Neutrophil (primary cell): ENCODE measurements around the gene TUFM.
"Not testable (repeated sequence)": the region's sequence is repeated elsewhere in the genome, so short reads cannot be mapped to it uniquely, and the experiment has no call there.

Experiments used
- H3K27ac ChIP-seq: fragments of 200-600 bp; sonication (generic); 2 replicates; pipeline ENCODE4 v1.5.1; 2016; ENCODE audit warnings: mild to moderate bottlenecking, moderate library complexity
- H3K27me3 ChIP-seq: fragments of 200-600 bp; sonication (generic); 2 replicates; pipeline ENCODE4 v1.6.0; 2016; ENCODE audit warnings: mild to moderate bottlenecking
- H3K36me3 ChIP-seq: fragments of 200-600 bp; sonication (generic); 2 replicates; pipeline ENCODE4 v1.5.1; 2017
- H3K4me1 ChIP-seq, 2 experiments: fragments of 200-600 bp in 1 of 2; sonication (generic) in 1 of 2; 1 replicate in 1 of 2; 2 replicates in 1 of 2; pipeline versions ENCODE4 v1.5.1 to v1.6.1; 2013 to 2016; ENCODE audit warnings: low read depth in 1 of 2, low read length in 1 of 2, mild to moderate bottlenecking in 1 of 2, moderate library complexity in 1 of 2; ENCODE audit not compliant: control insufficient read depth in 1 of 2, insufficient read depth in 1 of 2
- H3K4me3 ChIP-seq, 2 experiments: fragments of 200-600 bp in 1 of 2; sonication (generic) in 1 of 2; 1 replicate in 1 of 2; 2 replicates in 1 of 2; pipeline ENCODE4 v1.5.1; 2013 to 2016; ENCODE audit warnings: low read depth in 1 of 2, low read length in 1 of 2, mild to moderate bottlenecking in 1 of 2, moderate library complexity in 1 of 2
- H3K9me3 ChIP-seq: fragments of 200-600 bp; sonication (generic); 2 replicates; pipeline ENCODE4 v1.5.1; 2016
- CTCF ChIP-seq: fragments of 200-600 bp; sonication (generic); IDR thresholded peaks from 2 replicates; pipeline ENCODE4 v1.5.1; 2016; ENCODE audit warnings: antibody characterized with exemption

Gene TUFM

GRCh38 chr16:28872952-28873351 is 26.8 kb upstream of the TUFM start:
- no peaks in the 10 kb centered on the region for H3K4me1 ChIP-seq
- no peak overlapping the region for H3K4me3 ChIP-seq
- no peaks in the 10 kb centered on the region for H3K27me3 ChIP-seq
- TF ChIP-seq CTCF = no peak
- no peak overlapping the region for H3K27ac ChIP-seq
- no peaks in the 10 kb centered on the region for H3K9me3 ChIP-seq
- peaks cover 76% of the 10 kb centered on the region for H3K36me3 ChIP-seq

GRCh38 chr16:28869201-28869600 is 23.1 kb upstream of the TUFM start:
- no peaks in the 10 kb centered on the region for H3K27me3 ChIP-seq
- H3K36me3 ChIP-seq = peaks cover 83% of the 10 kb centered on the region
- H3K4me1 ChIP-seq = peaks cover 6 to 11% of the 10 kb centered on the region in 2 experiments
- no peaks in the 10 kb centered on the region for H3K9me3 ChIP-seq
- no peak for TF ChIP-seq CTCF
- no peak overlapping the region for H3K27ac ChIP-seq
- no peak overlapping the region for H3K4me3 ChIP-seq

GRCh38 chr16:28867646-28868045 is 21.5 kb upstream of the TUFM start:
- not testable (repeated sequence) for H3K27ac ChIP-seq, H3K27me3 ChIP-seq, H3K4me3 ChIP-seq, H3K9me3 ChIP-seq
- Histone ChIP-seq H3K4me1 (peaks cover 15 to 19% of the 10 kb centered on the region in 2 experiments), H3K36me3 (peaks cover 67% of the 10 kb centered on the region)

DNA sequence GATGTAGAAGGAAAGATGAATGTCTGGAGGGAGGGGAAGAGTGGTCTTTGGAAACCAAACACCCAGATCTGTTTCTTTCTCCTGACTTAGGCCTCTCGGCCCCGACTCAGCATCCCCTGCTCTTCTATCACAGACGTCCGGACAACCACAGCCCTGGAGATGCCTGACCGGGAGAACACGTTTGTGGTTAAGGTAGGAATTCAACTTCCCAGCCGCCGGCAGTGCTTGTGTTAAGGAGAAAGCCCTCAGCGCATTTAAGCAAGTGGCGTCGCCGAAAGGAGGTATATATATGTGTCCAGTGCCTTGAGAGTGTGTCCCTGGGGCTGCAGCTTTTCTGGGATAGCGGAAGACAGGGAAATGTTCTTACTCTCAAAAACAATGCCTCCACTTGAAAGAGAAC is 21.1 kb upstream of the TUFM start:
- peaks cover 63% of the 10 kb centered on the region for H3K36me3 ChIP-seq

DNA sequence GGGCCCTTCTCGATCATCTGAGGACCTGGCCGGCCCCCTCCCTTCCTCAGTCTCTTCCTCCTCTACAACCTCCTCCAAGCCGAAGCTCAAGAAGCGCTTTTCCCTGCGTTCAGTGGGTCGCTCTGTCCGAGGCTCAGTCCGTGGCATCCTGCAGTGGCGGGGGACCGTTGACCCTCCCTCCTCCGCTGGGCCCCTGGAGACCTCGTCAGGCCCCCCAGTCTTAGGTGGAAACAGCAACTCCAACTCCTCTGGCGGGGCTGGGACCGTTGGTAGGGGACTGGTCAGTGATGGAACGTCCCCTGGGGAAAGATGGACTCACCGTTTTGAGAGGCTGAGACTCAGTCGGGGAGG is 20.3 kb upstream of the TUFM start:
- Histone ChIP-seq H3K9me3 (no peaks in the 10 kb centered on the region), H3K27ac (no peak overlapping the region), H3K4me1 (peaks cover 16 to 19% of the 10 kb centered on the region in 2 experiments), H3K4me3 (no peak overlapping the region), H3K27me3 (no peaks in the 10 kb centered on the region), H3K36me3 (peaks cover 55% of the 10 kb centered on the region)
- no peak for TF ChIP-seq CTCF

More for the DNA sequence above, 21.1 kb upstream of the TUFM start:
- H3K27ac ChIP-seq = no peak overlapping the region
- TF ChIP-seq CTCF = no peak
- no peak overlapping the region for H3K4me3 ChIP-seq
- peaks cover 16 to 19% of the 10 kb centered on the region in 2 experiments for H3K4me1 ChIP-seq
- H3K9me3 ChIP-seq = no peaks in the 10 kb centered on the region
- H3K27me3 ChIP-seq = no peaks in the 10 kb centered on the region

DNA sequence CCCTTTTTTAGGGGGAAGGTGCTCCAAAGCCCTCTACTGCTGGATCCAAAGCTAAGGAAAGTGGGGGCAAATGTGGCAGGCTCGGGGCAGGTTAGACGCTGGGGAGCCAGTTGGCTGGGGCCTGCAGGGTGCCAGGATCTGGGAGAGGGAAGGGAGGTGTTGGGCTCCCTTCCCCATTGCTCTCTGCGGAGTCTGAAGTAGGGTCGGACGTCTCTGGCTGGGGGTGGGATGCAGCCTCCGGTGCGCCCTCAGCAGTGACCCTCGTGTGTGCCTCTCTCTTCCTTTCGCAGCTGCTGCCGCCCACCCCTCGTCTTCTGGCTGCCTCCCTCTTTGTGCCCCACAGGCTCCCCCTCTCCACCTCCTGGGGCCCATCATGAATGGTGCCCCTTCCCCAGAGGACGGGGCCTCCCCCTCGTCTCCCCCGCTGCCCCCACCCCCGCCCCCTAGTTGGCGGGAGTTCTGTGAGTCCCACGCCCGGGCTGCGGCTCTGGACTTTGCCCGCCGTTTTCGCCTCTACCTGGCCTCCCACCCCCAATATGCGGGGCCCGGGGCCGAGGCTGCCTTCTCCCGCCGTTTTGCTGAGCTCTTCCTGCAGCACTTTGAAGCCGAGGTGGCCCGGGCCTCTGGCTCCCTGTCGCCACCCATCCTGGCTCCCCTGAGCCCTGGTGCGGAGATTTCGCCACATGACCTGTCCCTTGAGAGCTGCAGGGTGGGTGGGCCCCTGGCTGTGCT is 19.7 kb upstream of the TUFM start:
- peaks cover 50% of the 10 kb centered on the region for H3K36me3 ChIP-seq
- no peaks in the 10 kb centered on the region for H3K27me3 ChIP-seq

More for the DNA sequence above, 19.7 kb upstream of the TUFM start:
- Histone ChIP-seq H3K4me1 (peaks cover 16 to 19% of the 10 kb centered on the region in 2 experiments), H3K4me3 (no peak overlapping the region), H3K9me3 (no peaks in the 10 kb centered on the region), H3K27ac (no peak overlapping the region)
- no peak for TF ChIP-seq CTCF
